Nephron (organoid): Measurements from ENCODE around the gene SLC6A3.

ENCODE experiments used
- H3K27ac Mint-ChIP-seq, 3 experiments: 2 replicates each; pipeline ENCODE4 v1.8.0; 2020; ENCODE audit warnings: mixed read lengths in 3 of 3, mild to moderate bottlenecking in 2 of 3, moderate library complexity in 1 of 3
- H3K27me3 Mint-ChIP-seq: 2 replicates; pipeline ENCODE4 v1.8.0; 2021; ENCODE audit warnings: low read depth, mild to moderate bottlenecking, moderate library complexity, mixed read lengths
- H3K36me3 Mint-ChIP-seq: 2 replicates; pipeline ENCODE4 v1.8.0; 2020; ENCODE audit warnings: low read depth, mixed read lengths
- H3K4me1 Mint-ChIP-seq: 2 replicates; pipeline ENCODE4 v1.8.0; 2020; ENCODE audit warnings: mixed read lengths
- H3K4me3 Mint-ChIP-seq, 3 experiments: 2 replicates each; pipeline ENCODE4 v1.8.0; 2020; ENCODE audit warnings: mild to moderate bottlenecking in 3 of 3, mixed read lengths in 3 of 3, moderate library complexity in 2 of 3
- H3K9me3 Mint-ChIP-seq: 2 replicates; pipeline ENCODE4 v1.8.0; 2020; ENCODE audit warnings: mixed read lengths
- CTCF ChIP-seq, 3 experiments: fragments of 200-600 bp; sonication (generic); IDR thresholded peaks; one replicate each; pipeline ENCODE4 v1.5.0; 2021; ENCODE audit warnings: antibody characterized with exemption in 3 of 3; ENCODE audit not compliant: unreplicated experiment in 3 of 3

The SLC6A3 gene

DNA sequence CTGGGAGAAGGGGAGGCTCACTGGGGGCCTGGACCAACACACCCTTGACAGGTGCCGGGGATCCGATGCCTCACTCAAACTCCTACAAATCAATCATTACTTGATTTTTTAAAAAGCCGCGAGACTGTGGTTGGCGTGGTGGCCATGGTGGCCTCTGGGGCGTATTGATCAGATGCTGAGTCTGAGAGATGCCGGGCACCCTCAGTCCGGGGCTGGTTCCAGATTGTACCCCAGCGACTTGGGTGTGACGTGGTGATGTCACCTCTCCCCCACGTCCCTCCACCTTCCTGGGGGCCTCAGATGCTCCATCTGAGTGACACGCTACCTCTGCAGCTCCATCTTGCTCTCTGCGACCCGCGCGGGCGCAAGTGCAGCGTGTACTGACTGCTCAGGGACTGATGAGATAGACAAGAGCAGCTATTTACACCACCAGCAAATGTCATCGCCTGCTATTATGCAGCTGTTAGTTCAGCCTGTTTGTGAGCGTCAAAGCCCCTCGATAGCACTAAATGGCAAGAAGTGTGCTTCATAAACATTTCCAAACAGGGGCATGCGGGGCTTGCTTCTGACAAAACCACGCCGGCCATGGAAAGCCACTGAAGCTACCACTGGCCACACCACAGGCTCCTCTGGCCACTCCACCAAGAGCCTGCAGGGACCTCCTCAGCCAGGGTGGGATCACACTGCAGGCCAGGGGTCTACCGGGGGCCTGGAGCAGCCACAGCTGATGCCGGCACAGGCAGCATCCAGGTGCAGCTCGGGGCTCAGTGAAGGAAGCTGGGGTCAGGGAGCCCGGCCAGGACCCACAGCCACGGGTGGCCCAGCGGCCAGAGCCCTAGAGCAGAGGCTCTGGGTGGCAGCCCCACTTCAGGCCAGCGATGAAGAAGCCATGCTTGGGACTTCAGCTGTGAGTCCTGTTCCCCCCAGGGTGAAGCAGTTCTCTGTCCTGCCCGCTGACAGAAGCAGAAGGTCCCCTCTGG, 50.1 kb downstream of the SLC6A3 start:
- Mint-ChIP-seq H3K36me3 (no peaks in the 10 kb centered on the region), H3K9me3 (no peaks in the 10 kb centered on the region), H3K4me3 (no peak overlapping the region), H3K27ac (no peak overlapping the region), H3K27me3 (peaks cover 47% of the 10 kb centered on the region), H3K4me1 (peaks cover 8% of the 10 kb centered on the region)
- TF ChIP-seq CTCF (IDR thresholded peaks at IDR 0.05; ENCODE audit: unreplicated experiment in 3 of 3): no peak

GRCh38 chr5:1393571-1394501, 51.4 kb downstream of the SLC6A3 start:
- Mint-ChIP-seq H3K27ac (no peak overlapping the region), H3K9me3 (no peaks in the 10 kb centered on the region), H3K27me3 (peaks cover 61% of the 10 kb centered on the region), H3K4me1 (peaks cover 8% of the 10 kb centered on the region), H3K4me3 (no peak overlapping the region), H3K36me3 (no peaks in the 10 kb centered on the region)
- TF ChIP-seq CTCF (IDR thresholded peaks at IDR 0.05; ENCODE audit: unreplicated experiment in 3 of 3): no peak

DNA sequence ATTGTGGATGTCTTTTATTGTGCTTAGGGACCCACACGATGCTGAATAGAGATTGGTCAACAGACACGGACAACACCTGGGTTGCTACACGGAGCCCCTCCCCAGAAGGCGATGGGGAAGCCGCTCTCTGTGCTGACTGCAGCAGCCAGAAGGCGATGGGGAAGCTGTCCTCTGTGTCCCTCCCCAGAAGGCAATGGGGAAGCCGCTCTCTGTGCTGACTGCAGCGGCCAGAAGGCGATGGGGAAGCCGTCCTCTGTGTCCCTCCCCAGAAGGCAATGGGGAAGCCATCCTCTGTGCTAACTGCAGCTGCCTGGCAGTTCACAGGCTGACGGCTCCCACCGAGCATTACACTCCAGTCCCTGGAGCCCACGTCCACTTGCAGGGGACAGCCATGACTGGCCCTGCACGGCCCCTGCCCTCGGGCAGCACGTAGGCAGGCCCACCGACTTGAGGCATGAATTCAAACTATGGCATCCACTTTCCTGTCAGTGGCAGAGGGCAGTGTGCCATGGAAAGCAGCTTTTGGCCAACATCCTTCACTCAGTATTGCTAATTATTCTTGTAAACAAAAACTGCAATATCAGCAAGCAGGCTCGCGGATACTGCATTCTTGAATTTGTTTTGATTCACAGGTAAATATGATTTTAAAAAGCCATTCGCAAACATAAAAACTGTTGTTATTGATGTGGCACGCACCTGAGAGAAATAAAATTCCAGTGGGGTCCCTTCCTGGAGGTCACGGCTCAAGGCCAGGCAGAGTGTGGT, 52.3 kb downstream of the SLC6A3 start:
- H3K4me1 Mint-ChIP-seq: peaks cover 8% of the 10 kb centered on the region
- H3K4me3 Mint-ChIP-seq: no peak overlapping the region
- H3K36me3 Mint-ChIP-seq: no peaks in the 10 kb centered on the region
- H3K27ac Mint-ChIP-seq: no peak overlapping the region
- TF ChIP-seq CTCF (IDR thresholded peaks at IDR 0.05; ENCODE audit: unreplicated experiment in 3 of 3): no peak
- H3K9me3 Mint-ChIP-seq: peaks cover 4% of the 10 kb centered on the region
- peaks cover 61% of the 10 kb centered on the region for H3K27me3 Mint-ChIP-seq

DNA sequence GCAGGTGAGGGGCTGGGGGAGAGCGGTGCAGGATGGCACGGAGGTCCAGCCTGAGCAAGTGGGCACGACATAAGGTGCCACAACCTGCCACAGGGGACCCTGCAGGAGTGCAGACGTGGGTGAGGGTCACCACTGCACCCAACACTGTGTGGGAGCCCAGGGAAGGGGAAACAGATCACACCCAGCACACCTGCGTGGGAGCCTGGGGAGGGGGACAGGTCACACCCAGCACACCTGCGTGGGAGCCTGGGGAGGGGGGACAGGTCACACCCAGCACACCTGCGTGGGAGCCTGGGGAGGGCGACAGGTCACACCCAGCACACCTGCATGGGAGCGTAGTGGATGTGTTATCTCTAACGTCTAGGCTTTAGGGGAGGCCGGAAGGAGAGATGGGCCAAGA, 53.0 kb downstream of the SLC6A3 start:
- Mint-ChIP-seq H3K4me1 (peaks cover 8% of the 10 kb centered on the region), H3K27ac (no peak overlapping the region), H3K36me3 (no peaks in the 10 kb centered on the region), H3K9me3 (peaks cover 4% of the 10 kb centered on the region), H3K4me3 (no peak overlapping the region), H3K27me3 (peaks cover 61% of the 10 kb centered on the region)
- no peak for TF ChIP-seq CTCF (IDR thresholded peaks at IDR 0.05; ENCODE audit: unreplicated experiment in 3 of 3)

DNA sequence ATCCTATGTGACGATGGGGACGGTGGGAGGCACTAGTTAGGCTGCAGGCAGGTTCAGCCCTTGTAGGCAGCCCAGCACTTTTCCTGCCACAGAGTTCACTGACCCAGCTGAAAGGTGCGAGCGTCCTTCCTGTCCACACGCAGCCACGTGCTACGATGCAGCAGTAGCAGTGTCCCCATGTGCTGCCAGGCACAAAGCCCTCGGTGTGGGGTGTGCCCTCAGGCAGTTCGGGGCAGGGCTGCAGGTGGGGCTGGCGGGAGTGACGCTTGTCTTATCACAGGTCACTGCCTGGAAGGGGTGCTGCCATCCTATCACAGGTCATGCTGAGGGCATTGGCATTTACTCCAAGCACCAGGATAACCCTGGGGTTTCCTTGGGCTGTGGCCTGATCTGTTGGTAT, 53.5 kb downstream of the SLC6A3 start:
- Mint-ChIP-seq H3K4me1 (peaks cover 13% of the 10 kb centered on the region), H3K4me3 (no peak overlapping the region), H3K36me3 (no peaks in the 10 kb centered on the region), H3K27me3 (peaks cover 62% of the 10 kb centered on the region), H3K27ac (no peak overlapping the region), H3K9me3 (peaks cover 4% of the 10 kb centered on the region)
- TF ChIP-seq CTCF (IDR thresholded peaks at IDR 0.05; ENCODE audit: unreplicated experiment in 3 of 3): no peak
